Measurements from ENCODE around the gene DOK7.

DNA sequence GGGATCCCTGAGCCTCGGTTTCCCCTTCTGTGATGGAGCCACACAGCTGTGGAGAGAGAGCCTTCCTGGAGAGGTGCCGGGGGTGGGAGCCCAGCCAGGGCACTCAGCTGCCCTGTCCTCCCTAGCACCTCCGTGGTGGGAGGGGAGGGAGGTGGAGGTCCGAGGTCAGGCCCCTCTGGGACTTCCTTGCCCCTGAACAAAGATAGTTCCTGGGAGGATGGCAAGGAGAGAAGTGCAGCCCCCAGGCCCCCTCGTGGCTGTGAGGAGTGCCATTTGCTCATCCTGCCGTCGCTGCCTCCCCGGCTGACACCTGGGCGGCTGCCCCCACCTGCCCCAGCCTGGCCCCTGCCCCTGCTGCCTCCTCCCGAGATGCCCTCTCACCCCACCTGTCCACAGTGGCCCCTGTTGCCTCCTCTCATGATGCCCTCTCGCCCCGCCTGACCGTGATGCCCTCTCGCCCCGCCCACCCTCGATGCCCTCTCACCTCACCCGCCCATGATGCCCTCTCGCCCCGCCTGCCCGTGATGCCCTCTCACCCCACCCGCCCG lies 12.7 kb downstream of the DOK7 start:
- TF ChIP-seq CTCF (conservative IDR thresholded peaks at IDR 0.05 in 1 of 2, IDR thresholded peaks at IDR 0.05 in 1 of 2; ENCODE audit: low read depth in 1 of 2, low read length in 2 of 2) (no peak), EZH2 (IDR thresholded peaks at IDR 0.05; ENCODE audit: low read length, missing control alignments) (no peak)

Data from fibroblast of lung (primary cell).